Left lung (tissue), 10 donors: Measurements from ENCODE around the gene DMBX1. TPM values are rescaled to one million over a fixed set of nuclear protein-coding genes. Genes with fewer than 3 reads are reported as not detected.

ENCODE experiments used
- ATAC-seq: fragments of 200-7000 bp; cut with Tn5 transposase; one replicate; pipeline ENCODE4 v1.9.1; 2020; ENCODE audit warnings: moderate library complexity
- DNase-seq, 4 donors: peaks; one replicate each; pipeline ENCODE4 v3.0.0-alpha.2; 2013 to 2020
- H3K27ac ChIP-seq, 2 donors: fragments of 200-600 bp; sonication (generic) in 1 of 2; one replicate each; pipeline versions ENCODE4 v1.5.0 to v1.8.0; 2020 to 2021
- H3K27me3 ChIP-seq, 2 donors: fragments of 200-600 bp; sonication (generic) in 1 of 2; one replicate each; pipeline versions ENCODE4 v1.5.0 to v1.8.0; 2020 to 2021
- H3K36me3 ChIP-seq, 2 donors: fragments of 200-600 bp; sonication (generic) in 1 of 2; one replicate each; pipeline versions ENCODE4 v1.5.0 to v1.8.0; 2020 to 2021
- H3K4me1 ChIP-seq, 2 donors: fragments of 200-600 bp; one replicate each; pipeline ENCODE4 v1.8.0; 2021
- H3K4me3 ChIP-seq, 2 donors: fragments of 200-600 bp; sonication (generic) in 1 of 2; one replicate each; pipeline versions ENCODE4 v1.5.0 to v1.8.0; 2020 to 2021; ENCODE audit warnings: mild to moderate bottlenecking in 1 of 2
- H3K9me3 ChIP-seq, 2 donors: fragments of 200-600 bp; sonication (generic) in 1 of 2; one replicate each; pipeline versions ENCODE4 v1.5.0 to v1.8.0; 2020 to 2021
- CTCF ChIP-seq, 2 donors: fragments of 200-600 bp; sonication (generic) in 1 of 2; IDR thresholded peaks; one replicate each; pipeline versions ENCODE4 v1.5.0 to v1.8.0; 2021; ENCODE audit warnings: antibody characterized with exemption in 2 of 2
- intact Hi-C, 2 donors: fragments of 100-400 bp; cut with DNase I; formaldehyde crosslinking; loops; one replicate each; pipeline versions ENCODE4 v1.11.2 to v1.14.2; 2022
- polyA plus RNA-seq, 6 donors: library from polyadenylated mRNA; unstranded; fragments of 120-200 nt; gene quantifications; one replicate each; pipeline ENCODE4 v1.2.1, GENCODE V29; 2013; ENCODE audit not compliant: insufficient read length in 6 of 6
- total RNA-seq, 2 donors: library from RNA; stranded (reverse); fragmentation: NEBNext Ultra II Directional; extraction: Animal tissue kit (Norgen Biotek cat#: 25700); gene quantifications; one replicate each; pipeline ENCODE4 v1.2.1, GENCODE V29; 2021
- donor health status: DM: no; HTN: yes; CAD: no.
- donor health status: DM: no; HTN: no; CAD: no.

DMBX1 gene
- total and polyA plus RNA-seq, 8 donors, result 0.04 to 0.07 (median 0.07) TPM; not detected in 4

GRCh38 chr1:46503421-46503820 lies 13.8 kb downstream of the DMBX1 start:
- DNase-seq (no peak), ATAC-seq (no peak)
- no peaks in the 10 kb centered on the region for H3K9me3 ChIP-seq
- TF ChIP-seq CTCF (IDR thresholded peaks at IDR 0.05), result no peak
- H3K4me3 ChIP-seq, result no peak overlapping the region
- H3K27ac ChIP-seq, result no peak overlapping the region
- no peaks in the 10 kb centered on the region for H3K36me3 ChIP-seq
- intact Hi-C loops, result no loop called here
- peaks cover 10 to 30% of the 10 kb centered on the region in 2 donors for H3K27me3 ChIP-seq
- no peaks in the 10 kb centered on the region for H3K4me1 ChIP-seq

GRCh38 chr1:46506470-46507219 lies 17.0 kb downstream of the DMBX1 start:
- Histone ChIP-seq H3K36me3 (no peaks in the 10 kb centered on the region), H3K9me3 (no peaks in the 10 kb centered on the region), H3K4me3 (no peak overlapping the region), H3K27ac (no peak overlapping the region), H3K4me1 (no peaks in the 10 kb centered on the region), H3K27me3 (peaks cover 10 to 32% of the 10 kb centered on the region in 2 donors)
- ATAC-seq, result no peak
- peak in 1 of 4 donors; percentile 63 for DNase-seq
- TF ChIP-seq CTCF (IDR thresholded peaks at IDR 0.05), result no peak
- intact Hi-C loops, result no loop called here

GRCh38 chr1:46508757-46509156 lies 19.1 kb downstream of the DMBX1 start:
- H3K27me3 ChIP-seq, result peaks cover 0 to 24% of the 10 kb centered on the region in 2 donors
- TF ChIP-seq CTCF (IDR thresholded peaks at IDR 0.05), result no peak
- H3K27ac ChIP-seq, result no peak overlapping the region
- DNase-seq, result peak in 1 of 4 donors; percentile 21
- H3K4me1 ChIP-seq, result no peaks in the 10 kb centered on the region
- no peaks in the 10 kb centered on the region for H3K9me3 ChIP-seq
- no peaks in the 10 kb centered on the region for H3K36me3 ChIP-seq
- H3K4me3 ChIP-seq, result no peak overlapping the region
- no peak for ATAC-seq
- intact Hi-C loops, result no loop called here

- ATAC-seq, result no peak
- peak in 1 of 4 donors; percentile 56 for DNase-seq
- Histone ChIP-seq H3K4me3 (no peak overlapping the region), H3K4me1 (no peaks in the 10 kb centered on the region), H3K9me3 (no peaks in the 10 kb centered on the region), H3K36me3 (no peaks in the 10 kb centered on the region), H3K27ac (no peak overlapping the region), H3K27me3 (peaks cover 0 to 23% of the 10 kb centered on the region in 2 donors)
- intact Hi-C loops, result no loop called here
- no peak for TF ChIP-seq CTCF (IDR thresholded peaks at IDR 0.05)
Measured at GRCh38 chr1:46510341-46510997, 20.8 kb downstream of the DMBX1 start.

- peak in 1 of 4 donors; percentile 51 for DNase-seq
- no peaks in the 10 kb centered on the region for H3K36me3 ChIP-seq
- no peaks in the 10 kb centered on the region for H3K4me1 ChIP-seq
- H3K9me3 ChIP-seq, result no peaks in the 10 kb centered on the region
- ATAC-seq, result no peak
- intact Hi-C loops, result no loop called here
- no peak overlapping the region for H3K4me3 ChIP-seq
- no peak for TF ChIP-seq CTCF (IDR thresholded peaks at IDR 0.05)
- H3K27ac ChIP-seq, result no peak overlapping the region
- H3K27me3 ChIP-seq, result peaks cover 0 to 27% of the 10 kb centered on the region in 2 donors
Measured at GRCh38 chr1:46510998-46511365, 21.3 kb downstream of the DMBX1 start.
